HEK293 (cell line): ENCODE results near the gene UBE2M.
"Not testable (repeated sequence)": the region's sequence is repeated elsewhere in the genome, so short reads cannot be mapped to it uniquely, and the experiment has no call there.

Source experiments
- CTCF ChIA-PET: fragments of 350-600 bp; formaldehyde crosslinking; extraction: SDS; loops from one replicate; lab custom pipeline; 2021; ENCODE audit warnings: antibody characterized with exemption; lab: Yijun Ruan, JAX
- POLR2A ChIA-PET: fragments of 300-600 bp; formaldehyde crosslinking; extraction: SDS; loops from one replicate; lab custom pipeline; 2020; ENCODE audit warnings: antibody characterized with exemption, inconsistent platforms; lab: Yijun Ruan, JAX
- H3K27ac ChIP-seq: fragments of 200-500 bp; sonication (Bioruptor generic); 2 replicates; pipeline ENCODE4 v1.5.1; 2014; ENCODE audit warnings: low read depth, low read length, control low read depth, inconsistent platforms; ENCODE audit errors: extremely low read depth
- H3K36me3 ChIP-seq, 2 experiments: fragments of 200-500 bp in 1 of 2; sonication (Bioruptor generic) in 1 of 2; 1 replicate in 1 of 2; 2 replicates in 1 of 2; pipeline ENCODE4 v1.5.1; 2014 to 2017; ENCODE audit warnings: inconsistent platforms in 2 of 2, low read length in 2 of 2; ENCODE audit not compliant: control insufficient read depth in 2 of 2, insufficient read depth in 1 of 2
- H3K4me1 ChIP-seq: fragments of 200-500 bp; sonication (Bioruptor generic); 2 replicates; pipeline ENCODE4 v1.5.1; 2014; ENCODE audit warnings: mild to moderate bottlenecking, low read length, inconsistent platforms; ENCODE audit not compliant: control insufficient read depth, insufficient read depth
- H3K4me3 ChIP-seq: 2 replicates; pipeline ENCODE4 v1.5.1; 2011; ENCODE audit warnings: low read depth, mild to moderate bottlenecking, control low read depth, low read length, moderate library complexity
- H3K9me3 ChIP-seq: fragments of 200-500 bp; sonication (Bioruptor generic); 2 replicates; pipeline ENCODE4 v1.5.1; 2014; ENCODE audit warnings: low read depth, low read length, inconsistent platforms; ENCODE audit not compliant: control insufficient read depth, insufficient read depth
- GLI2 ChIP-seq: fragments of 450-650 bp; formaldehyde crosslinking; IDR thresholded peaks from 2 replicates; pipeline ENCODE4; 2017; ENCODE audit warnings: missing biosample characterization, missing genetic modification characterization, low read depth, borderline replicate concordance
- GLIS2 ChIP-seq: fragments of 450-650 bp; formaldehyde crosslinking; IDR thresholded peaks from 2 replicates; pipeline ENCODE4 v1.5.1; 2016; ENCODE audit warnings: missing biosample characterization, missing genetic modification characterization
- MZF1 ChIP-seq: fragments of 450-650 bp; formaldehyde crosslinking; IDR thresholded peaks from 2 replicates; pipeline ENCODE4 v1.5.1; 2017; ENCODE audit warnings: missing biosample characterization, missing genetic modification characterization, borderline replicate concordance
- PRDM2 ChIP-seq: fragments of 450-650 bp; formaldehyde crosslinking; IDR thresholded peaks from 2 replicates; pipeline ENCODE4 v1.5.1; 2016; ENCODE audit warnings: missing biosample characterization, missing genetic modification characterization, borderline replicate concordance
- REPIN1 ChIP-seq: fragments of 450-650 bp; formaldehyde crosslinking; IDR thresholded peaks from 2 replicates; pipeline ENCODE4 v1.5.1; 2017; ENCODE audit warnings: missing biosample characterization, missing genetic modification characterization, low read depth
- SCRT2 ChIP-seq: fragments of 450-650 bp; formaldehyde crosslinking; IDR thresholded peaks from 2 replicates; pipeline ENCODE4 v1.5.1; 2016; ENCODE audit warnings: missing biosample characterization, missing genetic modification characterization
- SP7 ChIP-seq: fragments of 450-650 bp; formaldehyde crosslinking; IDR thresholded peaks from 2 replicates; pipeline ENCODE4 v1.5.1; 2016; ENCODE audit warnings: missing biosample characterization, missing genetic modification characterization
- TCF7L2 ChIP-seq: IDR thresholded peaks from 2 replicates; pipeline ENCODE4 v1.6.1; 2011; ENCODE audit warnings: low read depth, mild to moderate bottlenecking, inconsistent platforms, low read length, moderate library complexity, borderline replicate concordance
- ZBTB7A ChIP-seq: fragments of 450-650 bp; formaldehyde crosslinking; IDR thresholded peaks from 2 replicates; pipeline ENCODE4 v1.5.1; 2016; ENCODE audit warnings: low read depth, missing biosample characterization, missing genetic modification characterization
- ZFP69B ChIP-seq: fragments of 450-650 bp; formaldehyde crosslinking; IDR thresholded peaks from 2 replicates; pipeline ENCODE4 v1.5.1; 2016; ENCODE audit warnings: missing biosample characterization, missing genetic modification characterization
- ZNF114 ChIP-seq: fragments of 450-650 bp; formaldehyde crosslinking; IDR thresholded peaks from 2 replicates; pipeline ENCODE4 v1.5.0; 2017; ENCODE audit warnings: missing biosample characterization, missing genetic modification characterization
- ZNF121 ChIP-seq: fragments of 450-650 bp; formaldehyde crosslinking; IDR thresholded peaks from 2 replicates; pipeline ENCODE4 v1.5.1; 2016; ENCODE audit warnings: missing biosample characterization, missing genetic modification characterization
- ZNF266 ChIP-seq: fragments of 450-650 bp; formaldehyde crosslinking; IDR thresholded peaks from 2 replicates; pipeline ENCODE4 v1.5.1; 2016; ENCODE audit warnings: missing biosample characterization, missing genetic modification characterization, low read depth
- ZNF324 ChIP-seq: fragments of 450-650 bp; formaldehyde crosslinking; IDR thresholded peaks from 2 replicates; pipeline ENCODE4 v1.5.1; 2016; ENCODE audit warnings: missing biosample characterization, missing genetic modification characterization
- ZNF488 ChIP-seq: fragments of 450-650 bp; formaldehyde crosslinking; IDR thresholded peaks from 2 replicates; pipeline ENCODE4 v1.5.1; 2016; ENCODE audit warnings: missing biosample characterization, missing genetic modification characterization
- ZNF501 ChIP-seq: fragments of 450-650 bp; formaldehyde crosslinking; IDR thresholded peaks from 2 replicates; pipeline ENCODE4 v1.5.1; 2016; ENCODE audit warnings: missing biosample characterization, missing genetic modification characterization
- ZNF510 ChIP-seq: fragments of 450-650 bp; formaldehyde crosslinking; IDR thresholded peaks from 2 replicates; pipeline ENCODE4 v1.5.1; 2018; ENCODE audit warnings: mild to moderate bottlenecking, missing genetic modification characterization, missing biosample characterization; ENCODE audit not compliant: insufficient replicate concordance
- ZNF624 ChIP-seq: fragments of 450-650 bp; formaldehyde crosslinking; IDR thresholded peaks from 2 replicates; pipeline ENCODE4 v1.5.1; 2017; ENCODE audit warnings: missing biosample characterization, missing genetic modification characterization
- ZNF692 ChIP-seq: fragments of 450-650 bp; formaldehyde crosslinking; IDR thresholded peaks from 2 replicates; pipeline ENCODE4 v1.5.1; 2016; ENCODE audit warnings: missing biosample characterization, missing genetic modification characterization
- ZNF701 ChIP-seq: fragments of 450-650 bp; formaldehyde crosslinking; IDR thresholded peaks from 2 replicates; pipeline ENCODE4 v1.5.1; 2016; ENCODE audit warnings: missing biosample characterization, missing genetic modification characterization
- ZNF768 ChIP-seq: fragments of 450-650 bp; formaldehyde crosslinking; IDR thresholded peaks from 2 replicates; pipeline ENCODE4 v1.5.1; 2018; ENCODE audit warnings: missing biosample characterization, mild to moderate bottlenecking, missing genetic modification characterization
- ZNF837 ChIP-seq: fragments of 450-650 bp; formaldehyde crosslinking; IDR thresholded peaks from 2 replicates; pipeline ENCODE4 v1.5.1; 2016; ENCODE audit warnings: missing biosample characterization, missing genetic modification characterization
- ZNF843 ChIP-seq: fragments of 450-650 bp; formaldehyde crosslinking; IDR thresholded peaks from 2 replicates; pipeline ENCODE4 v1.5.1; 2016; ENCODE audit warnings: missing biosample characterization, missing genetic modification characterization
- ZXDB ChIP-seq: fragments of 450-650 bp; formaldehyde crosslinking; IDR thresholded peaks from 2 replicates; pipeline ENCODE4 v1.5.1; 2016; ENCODE audit warnings: missing biosample characterization, missing genetic modification characterization

UBE2M gene

GRCh38 chr19:58510084-58510862, 48.1 kb downstream of the UBE2M start (continued):
- TF ChIP-seq ZNF692 (tag by site-specific recombination): no peak
- TF ChIP-seq ZXDB (tag by site-specific recombination): no peak
- no peak for TF ChIP-seq ZNF843 (tag by site-specific recombination)
- no peak for TF ChIP-seq ZNF324 (tag by site-specific recombination)
- TF ChIP-seq ZNF266: no peak
- TF ChIP-seq ZBTB7A (tag by site-specific recombination): no peak

- H3K27ac ChIP-seq: no peak overlapping the region
- H3K4me1 ChIP-seq: no peaks in the 10 kb centered on the region
- no peak overlapping the region for H3K4me3 ChIP-seq
- H3K36me3 ChIP-seq: peaks cover 0 to 4% of the 10 kb centered on the region in 2 experiments; a peak in 1 of 3 replicates
- CTCF ChIA-PET: interaction anchor here (0.6 to 1.6 kb wide), 2 partner anchors 9 to 31 kb away, joined by 4 read pairs; no protein-coding TSS in a partner anchor
- POLR2A ChIA-PET: no interaction called here
- H3K9me3 ChIP-seq: no peaks in the 10 kb centered on the region
- TF ChIP-seq ZNF488: no peak
- TF ChIP-seq GLIS2 (tag by site-specific recombination): no peak
- no peak for TF ChIP-seq ZNF701 (tag by site-specific recombination)
- TF ChIP-seq ZNF114 (tag by site-specific recombination): no peak
- no peak for TF ChIP-seq ZNF501 (tag by site-specific recombination)
- no peak for TF ChIP-seq TCF7L2
- no peak for TF ChIP-seq ZNF510 (tag by site-specific recombination)
- TF ChIP-seq ZFP69B (tag by site-specific recombination): no peak
- TF ChIP-seq ZNF624 (tag by site-specific recombination): no peak
- TF ChIP-seq PRDM2 (tag by site-specific recombination): no peak
- TF ChIP-seq REPIN1 (tag by site-specific recombination): no peak
- TF ChIP-seq ZNF266: no peak
- TF ChIP-seq GLI2 (tag by site-specific recombination): no peak
- TF ChIP-seq MZF1: no peak
- TF ChIP-seq ZNF768: no peak
- TF ChIP-seq SP7 (tag by site-specific recombination): no peak
- no peak for TF ChIP-seq SCRT2 (tag by site-specific recombination)
- no peak for TF ChIP-seq ZNF837 (tag by site-specific recombination)
- TF ChIP-seq ZNF121 (tag by site-specific recombination): no peak
Measured at GRCh38 chr19:58509731-58510083, 48.7 kb downstream of the UBE2M start.

GRCh38 chr19:58507602-58508223, 50.7 kb downstream of the UBE2M start:
- CTCF ChIA-PET: interaction anchor here (0.6 to 1.2 kb wide), 2 partner anchors 11 to 26 kb away, joined by 3 read pairs; no protein-coding TSS in a partner anchor
- POLR2A ChIA-PET, H3K36me3 ChIP-seq, H3K9me3 ChIP-seq, H3K4me1 ChIP-seq, H3K4me3 ChIP-seq, H3K27ac ChIP-seq: not testable (repeated sequence)
